ENCODE measurements around the gene PLOD1. TPM values are rescaled to one million over a fixed set of nuclear protein-coding genes. Genes with fewer than 3 reads are reported as not detected.

PLOD1 gene
- polyA plus RNA-seq, 1 donor from 2014 or later = 2.1 TPM

- H3K4me3 ChIP-seq (ENCODE audit: low read length) = no peak overlapping the region
- H3K27me3 ChIP-seq (ENCODE audit: insufficient read depth, low read depth, low read length) = no peaks in the 10 kb centered on the region
- H3K9ac ChIP-seq (ENCODE audit: low read length) = no peak overlapping the region
- no peaks in the 10 kb centered on the region for H4K20me1 ChIP-seq (ENCODE audit: insufficient read depth)
- no peak overlapping the region for H3K27ac ChIP-seq (ENCODE audit: low read length)
- H3K79me2 ChIP-seq (replicated peaks; ENCODE audit: insufficient read depth, low read length) = no peaks in the 10 kb centered on the region
- H3F3A ChIP-seq (ENCODE audit: insufficient read depth, low read length, poor library complexity, severe bottlenecking) = no peaks in the 10 kb centered on the region
- H3K9me3 ChIP-seq (ENCODE audit: low read length) = no peaks in the 10 kb centered on the region
- TF ChIP-seq EP300 (conservative IDR thresholded peaks at IDR 0.05; ENCODE audit: poor library complexity, severe bottlenecking) (no peak), TAF1 (IDR thresholded peaks at IDR 0.05; ENCODE audit: low read depth) (no peak), RAD21 (conservative IDR thresholded peaks at IDR 0.05) (no peak), SMC3 (conservative IDR thresholded peaks at IDR 0.05; ENCODE audit: poor library complexity) (no peak), POLR2AphosphoS5 (IDR thresholded peaks at IDR 0.05) (no peak), EZH2 (IDR thresholded peaks at IDR 0.05; ENCODE audit: borderline replicate concordance, insufficient read depth, low read length, poor library complexity, severe bottlenecking) (no peak), CTCF (IDR thresholded peaks at IDR 0.05; ENCODE audit: poor library complexity, severe bottlenecking) (no peak), MXI1 (conservative IDR thresholded peaks at IDR 0.05; ENCODE audit: poor library complexity, severe bottlenecking) (no peak), REST (IDR thresholded peaks at IDR 0.05; ENCODE audit: borderline replicate concordance) (no peak)
- H3K4me2 ChIP-seq (ENCODE audit: low read length) = no peak overlapping the region
- no peaks in the 10 kb centered on the region for H3K9me2 ChIP-seq (ENCODE audit: insufficient read depth, low read length)
- peaks cover 15% of the 10 kb centered on the region for H3K36me3 ChIP-seq (ENCODE audit: insufficient read depth, low read length)
- no peak overlapping the region for H2AFZ ChIP-seq (ENCODE audit: low read depth, low read length)
These were observed 74.9 kb downstream of the PLOD1 start for GRCh38 chr1:12009318-12009947.

- Histone ChIP-seq H3K79me2 (replicated peaks; ENCODE audit: insufficient read depth, low read length) (no peaks in the 10 kb centered on the region), H3K27me3 (ENCODE audit: insufficient read depth, low read depth, low read length) (no peaks in the 10 kb centered on the region), H4K20me1 (ENCODE audit: insufficient read depth) (no peaks in the 10 kb centered on the region), H3K9me3 (ENCODE audit: low read length) (no peaks in the 10 kb centered on the region), H3K4me2 (ENCODE audit: low read length) (no peak overlapping the region), H3K9me2 (ENCODE audit: insufficient read depth, low read length) (no peaks in the 10 kb centered on the region), H2AFZ (ENCODE audit: low read depth, low read length) (no peak overlapping the region), H3K27ac (ENCODE audit: low read length) (no peak overlapping the region), H3K9ac (ENCODE audit: low read length) (no peak overlapping the region), H3F3A (ENCODE audit: insufficient read depth, low read length, poor library complexity, severe bottlenecking) (no peaks in the 10 kb centered on the region), H3K4me3 (ENCODE audit: low read length) (no peak overlapping the region), H3K36me3 (ENCODE audit: insufficient read depth, low read length) (peaks cover 10% of the 10 kb centered on the region)
- TF ChIP-seq CTCF (IDR thresholded peaks at IDR 0.05; ENCODE audit: poor library complexity, severe bottlenecking) (no peak), TAF1 (IDR thresholded peaks at IDR 0.05; ENCODE audit: low read depth) (no peak), MXI1 (conservative IDR thresholded peaks at IDR 0.05; ENCODE audit: poor library complexity, severe bottlenecking) (no peak), RAD21 (conservative IDR thresholded peaks at IDR 0.05) (no peak), REST (IDR thresholded peaks at IDR 0.05; ENCODE audit: borderline replicate concordance) (no peak), POLR2AphosphoS5 (IDR thresholded peaks at IDR 0.05) (no peak), EP300 (conservative IDR thresholded peaks at IDR 0.05; ENCODE audit: poor library complexity, severe bottlenecking) (no peak), EZH2 (IDR thresholded peaks at IDR 0.05; ENCODE audit: borderline replicate concordance, insufficient read depth, low read length, poor library complexity, severe bottlenecking) (no peak), SMC3 (conservative IDR thresholded peaks at IDR 0.05; ENCODE audit: poor library complexity) (no peak)
These were observed 76.4 kb downstream of the PLOD1 start for GRCh38 chr1:12010746-12011570.
